ENCODE data around the gene SHQ1.

GRCh38 chr3:72789786-72790185 is 58.5 kb downstream of the SHQ1 start:
- TF ChIP-seq EZH2 (IDR thresholded peaks at IDR 0.05) = no peak
- no peak for TF ChIP-seq POLR2AphosphoS5 (IDR thresholded peaks at IDR 0.05; ENCODE audit: borderline replicate concordance, low read depth, low read length)
- no peak for TF ChIP-seq FOXP2 (optimal IDR thresholded peaks at IDR 0.05; ENCODE audit: control extremely low read depth, extremely low read length, insufficient read depth)

All from SK-N-MC (cell line).